Measurements from ENCODE around the gene TPK1. TPM values are rescaled to one million over a fixed set of nuclear protein-coding genes. Genes with fewer than 3 reads are reported as not detected.
A peak's percentile ranks its signal among the peaks of the same experiment; 100 is the strongest.

The TPK1 gene
- total RNA-seq, 1 donor from 2014 or later: 2.2 TPM

- TF ChIP-seq CTCF (IDR thresholded peaks at IDR 0.05; ENCODE audit: insufficient read depth, low read depth, low read length): no peak
- TF ChIP-seq EZH2 (IDR thresholded peaks at IDR 0.05; ENCODE audit: insufficient read depth, low read length): no peak
- Histone ChIP-seq H3K9ac (ENCODE audit: low read length) (no peak overlapping the region), H3K9me3 (ENCODE audit: insufficient read depth, low read depth, low read length) (no peaks in the 10 kb centered on the region), H3K27ac (ENCODE audit: low read depth, low read length) (no peak overlapping the region), H2AFZ (ENCODE audit: low read depth, low read length) (no peak overlapping the region), H3K4me1 (ENCODE audit: insufficient read depth, low read length) (no peaks in the 10 kb centered on the region), H3K4me3 (ENCODE audit: insufficient read depth, low read depth, low read length) (no peak overlapping the region), H3K79me2 (ENCODE audit: insufficient read depth, low read length) (no peaks in the 10 kb centered on the region), H3K4me2 (ENCODE audit: low read length) (no peak overlapping the region), H4K20me1 (ENCODE audit: insufficient read depth, low read length) (no peaks in the 10 kb centered on the region), H3K27me3 (ENCODE audit: insufficient read depth, low read length) (no peaks in the 10 kb centered on the region), H3K36me3 (ENCODE audit: insufficient read depth, low read length) (no peaks in the 10 kb centered on the region)
- no peaks in the 10 kb centered on the region for H3K27me3 Mint-ChIP-seq (ENCODE audit: low read depth, unreplicated experiment)
- DNase-seq (ENCODE audit: low read depth) (no peak), FAIRE-seq (no peak)
- H3K4me3 Mint-ChIP-seq (ENCODE audit: unreplicated experiment): no peak overlapping the region
- H3K27ac Mint-ChIP-seq (ENCODE audit: unreplicated experiment): no peak overlapping the region
- H3K36me3 Mint-ChIP-seq (ENCODE audit: low read depth, unreplicated experiment): no peaks in the 10 kb centered on the region
- H3K9me3 Mint-ChIP-seq (ENCODE audit: unreplicated experiment): peaks cover 1% of the 10 kb centered on the region
- no peaks in the 10 kb centered on the region for H3K4me1 Mint-ChIP-seq (ENCODE audit: low read depth, unreplicated experiment)
Measured at GRCh38 chr7:144848078-144848477, 12.2 kb upstream of the TPK1 start.

GRCh38 chr7:144842377-144842851 lies 6.6 kb upstream of the TPK1 start:
- H4K20me1 ChIP-seq (ENCODE audit: insufficient read depth, low read length): no peaks in the 10 kb centered on the region
- H3K4me2 ChIP-seq (ENCODE audit: low read length): no peak overlapping the region
- no peak for DNase-seq (ENCODE audit: low read depth)
- Mint-ChIP-seq H3K9me3 (ENCODE audit: unreplicated experiment) (no peaks in the 10 kb centered on the region), H3K27ac (ENCODE audit: unreplicated experiment) (no peak overlapping the region), H3K27me3 (ENCODE audit: low read depth, unreplicated experiment) (no peaks in the 10 kb centered on the region), H3K4me3 (ENCODE audit: unreplicated experiment) (no peak overlapping the region), H3K4me1 (ENCODE audit: low read depth, unreplicated experiment) (peaks cover 4% of the 10 kb centered on the region), H3K36me3 (ENCODE audit: low read depth, unreplicated experiment) (no peaks in the 10 kb centered on the region)
- TF ChIP-seq CTCF (IDR thresholded peaks at IDR 0.05; ENCODE audit: insufficient read depth, low read depth, low read length): no peak
- no peak for TF ChIP-seq EZH2 (IDR thresholded peaks at IDR 0.05; ENCODE audit: insufficient read depth, low read length)
- FAIRE-seq: no peak
- no peak overlapping the region for H3K9ac ChIP-seq (ENCODE audit: low read length)
- no peaks in the 10 kb centered on the region for H3K4me1 ChIP-seq (ENCODE audit: insufficient read depth, low read length)
- no peaks in the 10 kb centered on the region for H3K27me3 ChIP-seq (ENCODE audit: insufficient read depth, low read length)
- H3K36me3 ChIP-seq (ENCODE audit: insufficient read depth, low read length): no peaks in the 10 kb centered on the region
- H3K4me3 ChIP-seq (ENCODE audit: insufficient read depth, low read depth, low read length): no peak overlapping the region
- no peaks in the 10 kb centered on the region for H3K79me2 ChIP-seq (ENCODE audit: insufficient read depth, low read length)
- H2AFZ ChIP-seq (ENCODE audit: low read depth, low read length): no peak overlapping the region
- H3K9me3 ChIP-seq (ENCODE audit: insufficient read depth, low read depth, low read length): no peaks in the 10 kb centered on the region
- H3K27ac ChIP-seq (ENCODE audit: low read depth, low read length): no peak overlapping the region

GRCh38 chr7:144836545-144836842 lies 641 bp upstream of the TPK1 start:
- DNase-seq (ENCODE audit: low read depth): no peak
- H3K4me1 ChIP-seq (ENCODE audit: insufficient read depth, low read length): no peaks in the 10 kb centered on the region
- peak overlapping the region; percentile 92 for H3K4me2 ChIP-seq (ENCODE audit: low read length)
- no peak for FAIRE-seq
- H3K27ac ChIP-seq (ENCODE audit: low read depth, low read length): no peak overlapping the region
- H3K9me3 Mint-ChIP-seq (ENCODE audit: unreplicated experiment): no peaks in the 10 kb centered on the region
- TF ChIP-seq EZH2 (IDR thresholded peaks at IDR 0.05; ENCODE audit: insufficient read depth, low read length) (no peak), CTCF (IDR thresholded peaks at IDR 0.05; ENCODE audit: insufficient read depth, low read depth, low read length) (no peak)
- no peaks in the 10 kb centered on the region for H3K4me1 Mint-ChIP-seq (ENCODE audit: low read depth, unreplicated experiment)
- H3K4me3 Mint-ChIP-seq (ENCODE audit: unreplicated experiment): peak overlapping the region; percentile 86
- no peaks in the 10 kb centered on the region for H4K20me1 ChIP-seq (ENCODE audit: insufficient read depth, low read length)
- peak overlapping the region; percentile 78 for H3K27ac Mint-ChIP-seq (ENCODE audit: unreplicated experiment)
- H3K27me3 ChIP-seq (ENCODE audit: insufficient read depth, low read length): no peaks in the 10 kb centered on the region
- H3K9me3 ChIP-seq (ENCODE audit: insufficient read depth, low read depth, low read length): no peaks in the 10 kb centered on the region
- H3K36me3 ChIP-seq (ENCODE audit: insufficient read depth, low read length): no peaks in the 10 kb centered on the region
- no peak overlapping the region for H3K9ac ChIP-seq (ENCODE audit: low read length)
- no peak overlapping the region for H2AFZ ChIP-seq (ENCODE audit: low read depth, low read length)
- no peak overlapping the region for H3K4me3 ChIP-seq (ENCODE audit: insufficient read depth, low read depth, low read length)
- no peaks in the 10 kb centered on the region for H3K36me3 Mint-ChIP-seq (ENCODE audit: low read depth, unreplicated experiment)
- no peaks in the 10 kb centered on the region for H3K79me2 ChIP-seq (ENCODE audit: insufficient read depth, low read length)
- no peaks in the 10 kb centered on the region for H3K27me3 Mint-ChIP-seq (ENCODE audit: low read depth, unreplicated experiment)

Data from astrocyte (in vitro differentiated cells and primary cell).